GM04504 (cell line): ENCODE results near the gene RABL6.
A peak's percentile ranks its signal among the peaks of the same experiment; 100 is the strongest.
"Not testable (repeated sequence)": the region's sequence is repeated elsewhere in the genome, so short reads cannot be mapped to it uniquely, and the experiment has no call there.

Source experiments
- DNase-seq: peaks from one replicate; pipeline ENCODE4 v3.0.0-alpha.2; 2012; ENCODE audit warnings: low read depth

Gene RABL6

GRCh38 chr9:136807281-136808074 is at the start of gene RABL6:
TSS of gene RABL6 (plus strand) at chr9:136807948. CDS start at chr9:136808197, 249 bp downstream.
- DNase-seq = peak; percentile 41

GRCh38 chr9:136759001-136759400 is 48.7 kb upstream of the RABL6 start:
- no peak for DNase-seq

GRCh38 chr9:136759436-136760325 is 48.1 kb upstream of the RABL6 start:
- no peak for DNase-seq

GRCh38 chr9:136760424-136760823 is 47.3 kb upstream of the RABL6 start:
- no peak for DNase-seq

GRCh38 chr9:136760834-136761544 is 46.8 kb upstream of the RABL6 start:
- peak; percentile 32 for DNase-seq

GRCh38 chr9:136761545-136761981 is 46.2 kb upstream of the RABL6 start:
- DNase-seq = no peak

GRCh38 chr9:136762221-136762691 is 45.5 kb upstream of the RABL6 start:
- DNase-seq = no peak

- no peak for DNase-seq
Observed at GRCh38 chr9:136762915-136763648, 44.7 kb upstream of the RABL6 start.

- no peak for DNase-seq
Observed at GRCh38 chr9:136763649-136764035, 44.1 kb upstream of the RABL6 start.

- no peak for DNase-seq
Observed at GRCh38 chr9:136764301-136764891, 43.4 kb upstream of the RABL6 start, which contains the start of gene LCN15. TSS of gene LCN15 (minus strand) at chr9:136764518. CDS start at chr9:136764488, 30 bp downstream.

- no peak for DNase-seq
Observed at GRCh38 chr9:136765041-136765440, 42.7 kb upstream of the RABL6 start.

- DNase-seq = not testable (repeated sequence)
Observed at GRCh38 chr9:136765745-136766409, 41.9 kb upstream of the RABL6 start.

GRCh38 chr9:136766410-136767120 is 41.2 kb upstream of the RABL6 start:
- not testable (repeated sequence) for DNase-seq

- DNase-seq = no peak
Observed at GRCh38 chr9:136769710-136770191, 38.0 kb upstream of the RABL6 start.

GRCh38 chr9:136771907-136772415 is 35.8 kb upstream of the RABL6 start:
- no peak for DNase-seq

GRCh38 chr9:136773386-136774044 is 34.2 kb upstream of the RABL6 start:
- DNase-seq = no peak

GRCh38 chr9:136774416-136775045 is 33.2 kb upstream of the RABL6 start:
- DNase-seq = no peak

GRCh38 chr9:136775191-136775590 is 32.6 kb upstream of the RABL6 start:
- DNase-seq = no peak
